Retinal pigment epithelial cell (primary cell): ENCODE data around the gene SEMA5A.
A peak's percentile ranks its signal among the peaks of the same experiment; 100 is the strongest.

Source experiments
- DNase-seq: peaks from one replicate; pipeline ENCODE4 v3.0.0-alpha.2; 2010; ENCODE audit warnings: low read depth
- H3K4me3 ChIP-seq: 2 replicates; pipeline ENCODE4 v1.5.1; 2011; ENCODE audit warnings: mild to moderate bottlenecking, low read length, control low read depth, moderate library complexity
- CTCF ChIP-seq: conservative IDR thresholded peaks from 2 replicates; pipeline ENCODE4 v1.5.1; 2011; ENCODE audit warnings: low read depth, low read length, control low read depth, inconsistent platforms

The SEMA5A gene

GRCh38 chr5:9515436-9515835 is 30.4 kb downstream of the SEMA5A start:
- no peak for TF ChIP-seq CTCF
- H3K4me3 ChIP-seq, result no peak overlapping the region

GRCh38 chr5:9514968-9515367 is 30.9 kb downstream of the SEMA5A start:
- TF ChIP-seq CTCF, result no peak
- DNase-seq, result no peak
- H3K4me3 ChIP-seq, result no peak overlapping the region

More at GRCh38 chr5:9515436-9515835, 30.4 kb downstream of the SEMA5A start:
- no peak for DNase-seq

GRCh38 chr5:9513827-9514226 is 32.0 kb downstream of the SEMA5A start:
- H3K4me3 ChIP-seq, result no peak overlapping the region
- peak; percentile 46 for TF ChIP-seq CTCF
- no peak for DNase-seq

GRCh38 chr5:9512457-9512856 is 33.4 kb downstream of the SEMA5A start:
- no peak for TF ChIP-seq CTCF
- no peak overlapping the region for H3K4me3 ChIP-seq
- DNase-seq, result no peak

GRCh38 chr5:9507974-9508373 is 37.9 kb downstream of the SEMA5A start:
- DNase-seq, result no peak
- no peak overlapping the region for H3K4me3 ChIP-seq
- TF ChIP-seq CTCF, result no peak

- no peak for TF ChIP-seq CTCF
- DNase-seq, result no peak
- H3K4me3 ChIP-seq, result no peak overlapping the region
Measured at GRCh38 chr5:9505225-9505624, 40.6 kb downstream of the SEMA5A start.

GRCh38 chr5:9502864-9503263 is 43.0 kb downstream of the SEMA5A start:
- no peak for DNase-seq
- no peak overlapping the region for H3K4me3 ChIP-seq
- TF ChIP-seq CTCF, result no peak
